MG63 (cell line): ENCODE measurements around the gene UNC13D. TPM values are rescaled to one million over a fixed set of nuclear protein-coding genes. Genes with fewer than 3 reads are reported as not detected.
"Not testable (repeated sequence)": the region's sequence is repeated elsewhere in the genome, so short reads cannot be mapped to it uniquely, and the experiment has no call there.

Source experiments
- DNase-seq: peaks from one replicate; pipeline ENCODE4 v3.0.0-alpha.2; 2020
- H3K27me3 ChIP-seq: fragments of 250-450 bp; sonication (Bioruptor Pico); 2 replicates; pipeline ENCODE4 v1.5.1; 2020; ENCODE audit warnings: mild to moderate bottlenecking, moderate library complexity
- H3K36me3 ChIP-seq: fragments of 250-450 bp; sonication (Bioruptor Pico); 2 replicates; pipeline ENCODE4 v1.5.1; 2020; ENCODE audit warnings: mild to moderate bottlenecking, moderate library complexity
- H3K4me3 ChIP-seq: fragments of 250-450 bp; sonication (Bioruptor Pico); 2 replicates; pipeline ENCODE4 v1.5.1; 2020; ENCODE audit warnings: mild to moderate bottlenecking, moderate library complexity
- H3K9me3 ChIP-seq: fragments of 250-450 bp; sonication (Bioruptor Pico); 2 replicates; pipeline ENCODE4 v1.5.1; 2020; ENCODE audit warnings: mild to moderate bottlenecking, moderate library complexity
- total RNA-seq: library from RNA; depleted of rRNA; stranded (reverse); fragments of >200 nt; shearing (Covaris generic); gene quantifications from 2 replicates; pipeline ENCODE4 v1.2.3, GENCODE V29; 2014; ENCODE audit warnings: low replicate concordance

Gene UNC13D
- total RNA-seq, 1 experiment from 2014 or later = 0.23 TPM

GRCh38 chr17:75820094-75821080 is 23.8 kb downstream of the UNC13D start:
- H3K4me3 ChIP-seq = no peak overlapping the region
- no peaks in the 10 kb centered on the region for H3K27me3 ChIP-seq
- DNase-seq = no peak
- no peaks in the 10 kb centered on the region for H3K9me3 ChIP-seq
- H3K36me3 ChIP-seq = peaks cover 72% of the 10 kb centered on the region

GRCh38 chr17:75819678-75820077 is 24.5 kb downstream of the UNC13D start:
- Histone ChIP-seq H3K9me3 (no peaks in the 10 kb centered on the region), H3K36me3 (peaks cover 76% of the 10 kb centered on the region), H3K27me3 (no peaks in the 10 kb centered on the region), H3K4me3 (no peak overlapping the region)
- DNase-seq = no peak

GRCh38 chr17:75819116-75819515 is 25.1 kb downstream of the UNC13D start:
- no peaks in the 10 kb centered on the region for H3K27me3 ChIP-seq
- no peaks in the 10 kb centered on the region for H3K9me3 ChIP-seq
- H3K4me3 ChIP-seq = no peak overlapping the region
- no peak for DNase-seq
- peaks cover 77% of the 10 kb centered on the region for H3K36me3 ChIP-seq

- H3K9me3 ChIP-seq = no peaks in the 10 kb centered on the region
- peaks cover 82% of the 10 kb centered on the region for H3K36me3 ChIP-seq
- DNase-seq = no peak
- no peaks in the 10 kb centered on the region for H3K27me3 ChIP-seq
- no peak overlapping the region for H3K4me3 ChIP-seq
Observed at GRCh38 chr17:75818326-75818885, 25.8 kb downstream of the UNC13D start.

GRCh38 chr17:75817571-75817970 is 26.6 kb downstream of the UNC13D start:
- peaks cover 86% of the 10 kb centered on the region for H3K36me3 ChIP-seq

GRCh38 chr17:75816693-75817092 is 27.5 kb downstream of the UNC13D start:
- no peaks in the 10 kb centered on the region for H3K9me3 ChIP-seq
- no peak overlapping the region for H3K4me3 ChIP-seq
- peaks cover 84% of the 10 kb centered on the region for H3K36me3 ChIP-seq
- DNase-seq = no peak
- H3K27me3 ChIP-seq = no peaks in the 10 kb centered on the region

More at GRCh38 chr17:75817571-75817970, 26.6 kb downstream of the UNC13D start:
- H3K9me3 ChIP-seq = no peaks in the 10 kb centered on the region
- H3K27me3 ChIP-seq = no peaks in the 10 kb centered on the region
- H3K4me3 ChIP-seq = no peak overlapping the region
- no peak for DNase-seq

GRCh38 chr17:75815399-75815798 is 28.8 kb downstream of the UNC13D start:
- Histone ChIP-seq H3K27me3 (no peaks in the 10 kb centered on the region), H3K9me3 (no peaks in the 10 kb centered on the region), H3K36me3 (peaks cover 86% of the 10 kb centered on the region), H3K4me3 (no peak overlapping the region)
- no peak for DNase-seq

GRCh38 chr17:75814900-75815373 is 29.3 kb downstream of the UNC13D start:
- Histone ChIP-seq H3K36me3 (peaks cover 85% of the 10 kb centered on the region), H3K9me3 (no peaks in the 10 kb centered on the region)

GRCh38 chr17:75814021-75814395 is 30.2 kb downstream of the UNC13D start:
- peaks cover 83% of the 10 kb centered on the region for H3K36me3 ChIP-seq
- H3K4me3 ChIP-seq = no peak overlapping the region
- no peaks in the 10 kb centered on the region for H3K9me3 ChIP-seq
- H3K27me3 ChIP-seq = no peaks in the 10 kb centered on the region
- DNase-seq = no peak

More at GRCh38 chr17:75814900-75815373, 29.3 kb downstream of the UNC13D start:
- no peak overlapping the region for H3K4me3 ChIP-seq
- no peaks in the 10 kb centered on the region for H3K27me3 ChIP-seq
- peak; percentile 79 for DNase-seq

- no peaks in the 10 kb centered on the region for H3K9me3 ChIP-seq
- H3K4me3 ChIP-seq = no peak overlapping the region
- no peaks in the 10 kb centered on the region for H3K27me3 ChIP-seq
- peaks cover 78% of the 10 kb centered on the region for H3K36me3 ChIP-seq
- no peak for DNase-seq
Observed at GRCh38 chr17:75813081-75814020, 30.9 kb downstream of the UNC13D start.

GRCh38 chr17:75812096-75813013 is 31.8 kb downstream of the UNC13D start:
- no peak overlapping the region for H3K4me3 ChIP-seq
- no peak for DNase-seq
- H3K36me3 ChIP-seq = peaks cover 73% of the 10 kb centered on the region

GRCh38 chr17:75811174-75811573 is 33.0 kb downstream of the UNC13D start:
- Histone ChIP-seq H3K9me3 (no peaks in the 10 kb centered on the region), H3K36me3 (peaks cover 61% of the 10 kb centered on the region), H3K27me3 (no peaks in the 10 kb centered on the region), H3K4me3 (no peak overlapping the region)
- DNase-seq = no peak

More at GRCh38 chr17:75812096-75813013, 31.8 kb downstream of the UNC13D start:
- H3K27me3 ChIP-seq = no peaks in the 10 kb centered on the region
- H3K9me3 ChIP-seq = no peaks in the 10 kb centered on the region

- not testable (repeated sequence) for H3K9me3 ChIP-seq, H3K4me3 ChIP-seq, H3K27me3 ChIP-seq, DNase-seq
- H3K36me3 ChIP-seq = peaks cover 57% of the 10 kb centered on the region
Observed at GRCh38 chr17:75810756-75811155, 33.4 kb downstream of the UNC13D start.

- no peak for DNase-seq
- Histone ChIP-seq H3K36me3 (peaks cover 54% of the 10 kb centered on the region), H3K4me3 (no peak overlapping the region), H3K9me3 (no peaks in the 10 kb centered on the region), H3K27me3 (no peaks in the 10 kb centered on the region)
Observed at GRCh38 chr17:75810216-75810615, 34.0 kb downstream of the UNC13D start.

- H3K9me3 ChIP-seq = no peaks in the 10 kb centered on the region
- H3K36me3 ChIP-seq = peaks cover 51% of the 10 kb centered on the region
- no peak for DNase-seq
- no peaks in the 10 kb centered on the region for H3K27me3 ChIP-seq
- no peak overlapping the region for H3K4me3 ChIP-seq
Observed at GRCh38 chr17:75809631-75810111, 34.5 kb downstream of the UNC13D start.
